ENCODE data around the gene RGR.

Gene RGR

DNA sequence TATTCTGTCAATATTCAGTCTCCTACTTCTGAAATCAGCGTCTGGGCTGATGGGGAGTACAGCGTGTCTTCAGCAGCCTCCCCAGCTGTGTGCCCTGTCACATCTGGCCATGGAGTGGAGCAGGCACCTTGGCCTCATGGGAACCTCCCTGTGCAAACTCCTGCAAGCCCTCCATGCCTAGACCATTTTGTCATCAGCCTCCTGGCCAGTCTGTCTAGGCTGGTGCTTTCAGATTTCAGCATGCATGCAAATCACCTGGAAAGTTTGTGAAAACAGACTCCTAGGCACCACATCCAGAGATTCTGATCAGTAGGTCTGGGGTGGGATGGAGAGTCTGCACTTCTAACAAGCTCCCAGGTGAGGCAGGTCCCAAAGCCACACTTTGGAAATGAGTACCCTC, 57.4 kb downstream of the RGR start:
- DNase-seq = no peak

DNA sequence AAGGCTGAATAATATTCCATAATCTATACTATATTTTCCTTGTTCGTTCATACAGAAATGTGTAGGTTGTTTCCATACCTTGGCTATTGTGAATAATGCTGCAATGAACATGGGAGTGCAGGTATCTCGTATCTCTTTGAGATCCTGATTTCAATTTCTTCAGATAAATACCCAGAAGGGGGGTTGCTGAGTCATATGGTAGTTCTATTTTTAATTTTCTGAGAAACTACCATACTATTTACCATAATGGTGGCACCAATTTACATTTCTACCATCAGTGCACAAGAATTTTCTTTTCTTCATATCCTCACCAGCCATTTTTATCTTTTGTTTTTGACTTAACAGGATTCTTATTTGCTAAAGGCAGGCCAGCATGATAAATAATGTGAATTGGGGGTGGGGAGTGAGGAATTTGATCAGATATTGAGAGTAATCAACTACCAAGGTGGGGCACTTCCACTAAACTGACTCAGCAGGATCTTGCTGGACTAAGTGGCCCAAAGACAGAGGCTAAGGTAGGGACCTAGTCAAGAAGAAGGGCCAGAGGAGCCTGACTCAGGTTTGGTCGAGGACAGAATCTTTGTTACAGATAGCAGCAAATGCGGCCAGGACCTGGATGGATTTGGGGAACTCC, 62.0 kb downstream of the RGR start:
- no peak for DNase-seq

DNA sequence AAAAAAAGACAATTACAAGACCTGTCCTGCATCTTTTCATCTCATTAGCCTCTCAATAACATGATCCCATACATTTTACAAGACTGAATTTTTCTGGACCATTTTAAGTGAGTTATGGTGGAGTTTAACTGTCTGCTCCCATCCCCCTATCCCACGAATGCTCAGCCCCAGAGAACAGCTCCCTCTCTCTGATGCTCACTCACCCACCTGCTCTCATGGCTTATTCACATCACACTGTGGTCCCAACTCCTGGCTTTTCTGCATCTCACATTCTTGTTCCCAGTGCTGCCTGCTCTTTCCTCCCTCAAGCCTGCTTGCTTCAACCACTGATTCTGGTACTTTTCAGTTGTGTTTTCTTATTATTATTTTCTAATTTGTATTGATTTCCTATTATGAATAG, 63.2 kb downstream of the RGR start:
- no peak for DNase-seq

DNA sequence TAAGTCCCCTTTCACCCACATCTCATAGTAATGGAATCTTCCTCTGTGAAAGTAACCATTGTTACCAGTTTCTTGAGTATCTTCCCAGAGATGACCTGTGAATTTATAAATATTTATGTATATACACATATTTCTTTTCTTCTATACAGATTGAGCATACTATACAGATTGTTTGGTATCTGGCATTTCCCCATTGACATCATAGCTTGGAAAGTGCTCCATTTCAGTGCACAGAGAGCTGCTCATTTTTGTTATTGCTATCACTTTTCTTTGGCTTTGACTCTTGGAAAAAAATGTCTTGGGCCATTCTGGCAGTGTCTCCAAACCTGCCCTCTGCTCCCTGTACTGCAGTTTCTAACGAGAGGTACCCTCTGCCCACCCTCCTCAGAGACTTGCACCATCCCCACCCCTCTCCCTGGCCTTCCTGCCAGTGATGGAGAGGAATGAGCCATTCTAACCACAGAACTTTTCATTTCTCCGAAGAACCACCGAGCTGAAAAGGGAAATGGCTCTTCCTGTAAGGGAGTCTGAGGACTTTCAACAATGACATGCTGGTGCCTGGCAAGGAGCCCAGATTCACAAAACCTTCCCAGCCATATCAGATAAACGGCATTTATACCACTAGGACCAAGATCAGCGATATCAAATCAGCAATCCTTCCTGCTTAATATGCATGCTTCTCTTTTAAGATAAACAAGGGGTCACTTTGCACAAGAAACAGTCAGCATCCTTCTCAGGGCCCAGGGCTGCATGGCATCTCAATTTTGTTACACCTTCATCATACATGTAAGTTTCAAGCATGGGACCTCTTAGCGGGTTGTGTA, 63.8 kb downstream of the RGR start:
- peak; percentile 28 to 63 for DNase-seq
